ENCODE results near the gene GTF3C4. TPM values are rescaled to one million over a fixed set of nuclear protein-coding genes. Genes with fewer than 3 reads are reported as not detected.

The GTF3C4 gene
- total and polyA plus RNA-seq, 12 donors = 1.2 to 12.0 (median 9.8) TPM

- TF ChIP-seq CTCF (IDR thresholded peaks at IDR 0.05) = no peak
- WGBS, 2 donors = 91% methylated on average over 4 of the region's 4 CpGs
- no peaks in the 10 kb centered on the region for H3K27me3 ChIP-seq
- no peak for DNase-seq
- H3K36me3 ChIP-seq = peaks cover 0 to 19% (median 16%) of the 10 kb centered on the region in 9 donors
- H3K4me3 ChIP-seq = no peak overlapping the region
- H3K9me3 ChIP-seq = no peaks in the 10 kb centered on the region
- ATAC-seq = no peak
- intact Hi-C loops (cut with DNase I) = loop anchor here in 3 of 10 donors (5.0 to 10.0 kb wide), 3 partner anchors 120 to 130 kb away; no protein-coding TSS in a partner anchor
- H3K27ac ChIP-seq = no peak overlapping the region
- H3K4me1 ChIP-seq = peaks cover 6 to 48% (median 25%) of the 10 kb centered on the region in 9 donors
These were observed 4.2 kb downstream of the GTF3C4 start for GRCh38 chr9:132674485-132674884.

- intact Hi-C loops (cut with DNase I) = loop anchor here in 2 of 10 donors (10.0 kb wide), 2 partner anchors 117 to 127 kb away; no protein-coding TSS in a partner anchor
- WGBS, 2 donors = 93 to 95% methylated on average over 8 of the region's 8 CpGs
- ATAC-seq (no peak), DNase-seq (no peak)
- Histone ChIP-seq H3K27ac (no peak overlapping the region), H3K4me3 (no peak overlapping the region), H3K36me3 (peaks cover 0 to 40% (median 18%) of the 10 kb centered on the region in 9 donors), H3K4me1 (peaks cover 0 to 26% (median 7%) of the 10 kb centered on the region in 9 donors), H3K27me3 (no peaks in the 10 kb centered on the region), H3K9me3 (no peaks in the 10 kb centered on the region)
- no peak for TF ChIP-seq CTCF (IDR thresholded peaks at IDR 0.05)
These were observed 7.7 kb downstream of the GTF3C4 start for GRCh38 chr9:132677976-132678375.

- whole genome bisulfite sequencing, 2 donors = 63 to 86% methylated on average over 3 of the region's 3 CpGs
- Histone ChIP-seq H3K27me3 (no peaks in the 10 kb centered on the region), H3K36me3 (peaks cover 0 to 59% (median 24%) of the 10 kb centered on the region in 9 donors), H3K9me3 (no peaks in the 10 kb centered on the region), H3K4me1 (peaks cover 0 to 10% (median 0%) of the 10 kb centered on the region in 9 donors), H3K27ac (no peak overlapping the region), H3K4me3 (no peak overlapping the region)
- no peak for TF ChIP-seq CTCF (IDR thresholded peaks at IDR 0.05)
- DNase-seq (no peak), ATAC-seq (no peak)
- intact Hi-C loops (cut with DNase I) = loop anchor here in 2 of 10 donors (10.0 kb wide), 2 partner anchors 115 to 125 kb away; no protein-coding TSS in a partner anchor
These were observed 9.8 kb downstream of the GTF3C4 start for GRCh38 chr9:132679946-132680625.

- TF ChIP-seq CTCF (IDR thresholded peaks at IDR 0.05) = no peak
- 78 to 92% methylated on average over 5 of the region's 5 CpGs for WGBS, 2 donors
- peaks cover 0 to 74% (median 33%) of the 10 kb centered on the region in 9 donors for H3K36me3 ChIP-seq
These were observed 11.3 kb downstream of the GTF3C4 start for GRCh38 chr9:132681561-132681960.

More at GRCh38 chr9:132681561-132681960, 11.3 kb downstream of the GTF3C4 start:
- peaks cover 0 to 4% (median 0%) of the 10 kb centered on the region in 9 donors for H3K4me1 ChIP-seq
- no peak for DNase-seq
- no peak for ATAC-seq
- H3K4me3 ChIP-seq = no peak overlapping the region
- H3K27me3 ChIP-seq = no peaks in the 10 kb centered on the region
- intact Hi-C loops (cut with DNase I) = no loop called here
- H3K27ac ChIP-seq = no peak overlapping the region
- H3K9me3 ChIP-seq = no peaks in the 10 kb centered on the region
